Hepatic stellate cell (primary cell): ENCODE data around the gene MTERF4.

Experiments
- DNase-seq: peaks from one replicate; pipeline ENCODE4 v3.0.0; 2011; ENCODE audit warnings: low spot score

The MTERF4 gene

GRCh38 chr2:241049739-241050623 lies 52.1 kb downstream of the MTERF4 start:
- DNase-seq, result no peak

DNA sequence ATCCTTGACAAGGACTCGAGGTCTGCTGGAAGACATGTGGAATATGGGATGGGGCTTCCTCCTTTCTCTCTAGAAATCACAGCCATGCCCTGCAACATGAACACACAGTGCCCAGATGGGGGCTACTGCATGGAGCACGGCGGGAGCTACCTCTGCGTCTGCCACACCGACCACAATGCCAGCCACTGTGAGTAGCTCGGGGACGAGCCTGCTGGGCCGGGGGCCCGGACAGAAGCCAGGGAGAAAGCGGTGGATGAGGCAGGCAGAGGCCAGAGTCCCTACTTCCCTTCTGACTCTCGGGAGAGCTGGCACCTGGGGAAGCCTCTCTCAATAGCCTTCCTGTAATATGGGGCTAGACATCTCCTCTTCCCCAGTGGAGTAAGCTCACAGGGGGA lies 53.1 kb downstream of the MTERF4 start:
- no peak for DNase-seq

DNA sequence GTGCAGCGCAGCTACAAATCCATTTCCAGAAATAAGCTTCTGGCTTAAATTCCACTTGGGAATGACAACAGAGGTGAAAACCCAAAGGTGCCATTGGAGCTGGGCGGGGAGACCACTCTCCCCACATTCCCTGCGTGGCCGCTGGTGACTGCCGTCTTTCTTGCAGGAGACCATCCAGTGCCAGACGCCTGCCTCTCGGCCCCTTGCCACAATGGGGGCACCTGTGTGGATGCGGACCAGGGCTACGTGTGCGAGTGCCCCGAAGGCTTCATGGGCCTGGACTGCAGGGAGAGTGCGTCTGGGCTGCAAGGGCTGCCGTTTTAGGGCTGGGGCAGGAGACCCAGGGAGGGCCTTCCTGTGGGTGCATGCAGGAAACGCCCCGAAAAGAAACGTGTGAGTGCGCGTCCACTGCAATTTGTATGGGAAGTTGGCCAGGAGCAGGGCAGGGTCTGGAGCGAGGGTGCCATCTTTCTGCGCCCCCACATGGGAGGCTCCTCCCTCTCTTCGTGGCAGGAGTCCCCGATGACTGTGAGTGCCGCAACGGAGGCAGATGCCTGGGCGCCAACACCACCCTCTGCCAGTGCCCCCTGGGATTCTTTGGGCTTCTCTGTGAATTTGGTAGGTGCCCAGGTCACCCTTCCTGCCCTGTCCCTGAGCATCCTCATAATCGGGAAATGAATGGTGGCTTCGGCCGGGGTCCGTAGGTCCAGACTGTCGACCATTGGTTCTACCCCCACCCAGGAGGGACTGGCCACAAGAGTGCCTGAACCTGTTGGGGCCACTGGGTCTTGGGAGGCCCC lies 53.7 kb downstream of the MTERF4 start:
- no peak for DNase-seq

DNA sequence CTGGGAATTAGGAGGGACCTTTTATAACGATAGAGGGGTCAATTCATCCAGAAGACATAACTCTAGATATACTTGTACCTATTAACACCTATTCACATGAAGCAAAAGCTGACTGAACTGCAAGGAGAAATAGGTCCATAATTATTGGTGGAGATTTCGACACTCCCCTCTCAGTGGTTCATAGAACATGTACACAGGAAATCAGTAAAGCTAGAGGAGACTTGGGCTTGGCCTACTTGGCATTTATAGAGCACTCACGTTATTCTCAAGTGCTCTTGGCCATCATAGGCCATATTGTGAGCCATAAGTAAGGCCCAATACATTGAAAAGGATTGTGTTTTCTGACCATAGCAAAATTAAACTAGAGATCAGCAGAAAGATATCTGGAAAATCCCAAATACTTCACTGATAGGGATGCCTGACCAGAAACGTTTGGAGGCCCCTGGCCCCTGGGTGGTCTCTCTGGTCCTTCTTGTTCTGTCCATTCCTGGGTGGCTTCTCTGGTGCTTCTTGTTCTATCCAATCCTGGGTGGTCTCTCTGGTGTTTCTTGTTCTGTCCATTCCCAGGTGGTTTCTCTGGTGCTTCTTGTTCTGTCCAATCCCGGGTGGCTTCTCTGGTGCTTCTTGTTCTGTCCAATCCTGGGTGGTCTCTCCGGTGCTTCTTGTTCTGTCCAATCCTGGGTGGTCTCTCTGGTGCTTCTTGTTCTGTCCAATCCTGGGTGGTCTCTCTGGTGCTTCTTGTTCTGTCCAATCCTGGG lies 54.7 kb downstream of the MTERF4 start:
- DNase-seq, result no peak
